Measurements from ENCODE around the gene DNMT3A. TPM values are rescaled to one million over a fixed set of nuclear protein-coding genes. Genes with fewer than 3 reads are reported as not detected.
A peak's percentile ranks its signal among the peaks of the same experiment; 100 is the strongest.

DNMT3A gene
- polyA plus RNA-seq, 2 donors = 5.0 to 7.3 TPM

DNA sequence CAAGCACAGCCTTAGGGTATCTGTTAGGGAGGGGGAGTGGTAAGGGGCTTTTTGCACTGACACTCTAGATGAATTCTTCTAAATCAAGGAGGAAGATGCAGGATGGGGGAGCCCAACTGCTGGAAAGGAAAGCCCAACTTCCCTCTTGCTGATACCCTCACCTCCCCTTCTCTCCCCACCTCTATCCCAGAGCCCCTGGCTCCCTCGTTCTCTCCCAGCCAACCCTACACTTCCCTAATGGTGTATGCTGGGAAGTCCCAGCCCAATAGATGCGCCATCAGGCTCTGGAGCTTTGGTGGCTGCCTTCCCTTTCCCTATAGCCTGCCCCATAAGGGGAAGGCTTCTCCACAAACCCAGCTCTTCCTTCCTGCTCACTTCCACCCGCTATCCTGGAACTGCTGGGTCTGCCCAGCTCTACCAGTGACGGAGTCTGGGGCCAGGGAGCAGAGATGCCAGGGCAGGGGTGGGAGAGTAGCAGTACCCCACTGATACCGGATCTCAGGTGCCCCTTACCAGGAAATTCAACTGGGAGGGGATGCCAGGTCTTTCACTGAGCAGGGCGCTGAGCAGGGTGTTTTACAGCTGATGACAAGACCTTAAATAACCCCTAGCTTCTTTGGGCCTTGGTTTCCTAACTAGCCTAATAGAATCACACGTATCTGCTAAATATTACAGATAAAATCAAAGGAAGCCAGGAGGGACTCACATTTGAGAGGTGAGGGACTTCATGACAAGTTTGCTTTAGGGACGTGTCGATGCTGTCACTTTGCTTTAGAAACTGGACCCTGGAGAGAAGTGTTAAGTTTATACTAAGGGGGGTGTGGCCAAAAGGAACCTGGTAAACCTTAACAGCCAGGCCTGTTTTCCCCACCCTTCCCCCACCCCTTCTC, 82.6 kb downstream of the DNMT3A start:
- Histone ChIP-seq H3K4me1 (ENCODE audit: control insufficient read depth in 2 of 2, insufficient read depth in 2 of 2, low read length in 1 of 2) (peaks cover 0 to 4% of the 10 kb centered on the region in 2 donors), H3K9me3 (ENCODE audit: control insufficient read depth in 2 of 2, insufficient read depth in 1 of 2, low read depth in 1 of 2, low read length in 1 of 2) (no peaks in the 10 kb centered on the region), H3K36me3 (ENCODE audit: control insufficient read depth in 2 of 2, insufficient read depth in 2 of 2, low read length in 1 of 2) (peaks cover 0 to 8% of the 10 kb centered on the region in 2 donors), H3K27me3 (ENCODE audit: control insufficient read depth in 1 of 2, insufficient read depth in 2 of 2, low read length in 2 of 2) (no peaks in the 10 kb centered on the region), H3K4me3 (ENCODE audit: low read depth in 1 of 2, low read length in 2 of 2) (no peak overlapping the region), H3K27ac (ENCODE audit: low read depth in 2 of 2, low read length in 1 of 2) (no peak overlapping the region)
- WGBS, 2 donors = 91% methylated on average over 9 of the region's 9 CpGs

DNA sequence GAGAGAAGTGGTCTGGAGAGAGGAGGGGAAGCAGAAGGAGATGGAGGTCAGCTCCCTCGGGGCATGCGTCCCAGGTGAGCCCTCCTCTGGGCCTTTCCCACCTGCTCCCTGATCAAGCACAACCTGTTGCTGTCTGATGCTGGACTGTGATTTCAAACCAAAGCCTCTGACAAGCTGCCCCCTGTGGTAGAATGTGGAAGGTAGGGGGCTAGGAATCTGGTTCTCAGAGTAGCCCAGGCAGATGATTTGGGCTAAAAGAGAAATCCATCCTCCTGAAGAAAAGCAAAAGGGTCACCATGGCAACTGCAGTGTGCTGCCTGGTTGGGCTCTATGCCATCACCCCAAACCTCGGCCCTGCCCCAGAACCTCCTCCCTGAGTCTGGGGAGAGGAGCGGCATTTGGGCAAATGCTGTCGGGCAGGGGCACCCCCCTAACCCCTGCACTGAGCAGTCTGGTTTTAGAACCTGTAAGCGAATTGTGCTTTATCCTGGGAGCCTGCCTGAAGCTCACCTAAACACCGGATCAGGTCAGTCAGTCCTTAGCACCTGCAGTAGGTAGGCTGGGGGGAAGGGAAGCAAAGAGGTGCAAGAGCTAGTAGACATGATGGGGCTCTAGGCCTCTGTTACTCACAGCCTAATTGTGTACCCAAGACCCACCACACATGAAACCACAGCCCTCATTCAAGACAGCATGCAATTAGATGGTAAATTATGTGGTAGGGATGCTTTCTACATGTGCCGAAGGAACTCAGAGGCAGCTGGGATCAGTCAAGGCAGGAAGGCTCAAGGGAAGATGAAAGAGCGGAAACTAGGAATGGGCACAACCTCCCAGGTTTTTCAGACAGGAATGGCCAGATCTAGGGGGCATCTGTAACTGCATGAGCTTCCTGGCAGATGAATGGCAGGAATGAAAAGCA, 83.5 kb downstream of the DNMT3A start:
- no peak overlapping the region for H3K27ac ChIP-seq (ENCODE audit: low read depth in 2 of 2, low read length in 1 of 2)
- no peaks in the 10 kb centered on the region for H3K4me1 ChIP-seq (ENCODE audit: control insufficient read depth in 2 of 2, insufficient read depth in 2 of 2, low read length in 1 of 2)
- H3K9me3 ChIP-seq (ENCODE audit: control insufficient read depth in 2 of 2, insufficient read depth in 1 of 2, low read depth in 1 of 2, low read length in 1 of 2) = no peaks in the 10 kb centered on the region
- WGBS, 2 donors = 80% methylated on average over 9 of the region's 9 CpGs
- H3K27me3 ChIP-seq (ENCODE audit: control insufficient read depth in 1 of 2, insufficient read depth in 2 of 2, low read length in 2 of 2) = no peaks in the 10 kb centered on the region
- H3K36me3 ChIP-seq (ENCODE audit: control insufficient read depth in 2 of 2, insufficient read depth in 2 of 2, low read length in 1 of 2) = peaks cover 0 to 8% of the 10 kb centered on the region in 2 donors
- H3K4me3 ChIP-seq (ENCODE audit: low read depth in 1 of 2, low read length in 2 of 2) = no peak overlapping the region

DNA sequence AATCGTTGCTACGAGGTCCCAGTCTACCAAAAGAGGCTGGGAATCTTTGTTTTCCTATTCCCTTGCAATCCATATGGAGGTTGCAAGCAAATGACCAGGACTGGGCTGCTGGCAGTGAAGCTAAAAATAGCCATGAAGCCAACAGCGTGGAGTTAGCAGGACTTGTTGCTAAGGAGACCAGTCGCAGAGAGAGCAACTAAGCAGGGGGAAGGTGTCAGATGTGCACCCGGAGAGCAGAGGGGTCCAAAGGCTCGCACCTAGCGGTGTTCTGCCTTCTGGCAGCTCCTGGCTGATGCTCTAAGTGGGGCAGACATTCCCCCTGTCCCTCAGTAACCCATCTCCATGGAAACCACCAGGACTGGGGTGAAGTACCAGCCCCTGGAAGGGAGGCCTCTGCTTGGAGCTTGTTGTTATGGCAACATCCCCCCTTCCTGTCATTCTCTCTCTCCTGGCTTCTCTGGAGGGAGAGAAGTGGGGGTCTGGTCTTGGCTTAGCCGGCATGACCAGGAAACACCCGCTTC, 84.6 kb downstream of the DNMT3A start:
- 63 to 69% methylated on average over 9 of the region's 9 CpGs for WGBS, 2 donors
- Histone ChIP-seq H3K9me3 (ENCODE audit: control insufficient read depth in 2 of 2, insufficient read depth in 1 of 2, low read depth in 1 of 2, low read length in 1 of 2) (no peaks in the 10 kb centered on the region), H3K4me3 (ENCODE audit: low read depth in 1 of 2, low read length in 2 of 2) (no peak overlapping the region), H3K27me3 (ENCODE audit: control insufficient read depth in 1 of 2, insufficient read depth in 2 of 2, low read length in 2 of 2) (no peaks in the 10 kb centered on the region), H3K4me1 (ENCODE audit: control insufficient read depth in 2 of 2, insufficient read depth in 2 of 2, low read length in 1 of 2) (no peaks in the 10 kb centered on the region), H3K27ac (ENCODE audit: low read depth in 2 of 2, low read length in 1 of 2) (peak overlapping the region in 1 of 2 donors; percentile 17), H3K36me3 (ENCODE audit: control insufficient read depth in 2 of 2, insufficient read depth in 2 of 2, low read length in 1 of 2) (peaks cover 0 to 8% of the 10 kb centered on the region in 2 donors)

DNA sequence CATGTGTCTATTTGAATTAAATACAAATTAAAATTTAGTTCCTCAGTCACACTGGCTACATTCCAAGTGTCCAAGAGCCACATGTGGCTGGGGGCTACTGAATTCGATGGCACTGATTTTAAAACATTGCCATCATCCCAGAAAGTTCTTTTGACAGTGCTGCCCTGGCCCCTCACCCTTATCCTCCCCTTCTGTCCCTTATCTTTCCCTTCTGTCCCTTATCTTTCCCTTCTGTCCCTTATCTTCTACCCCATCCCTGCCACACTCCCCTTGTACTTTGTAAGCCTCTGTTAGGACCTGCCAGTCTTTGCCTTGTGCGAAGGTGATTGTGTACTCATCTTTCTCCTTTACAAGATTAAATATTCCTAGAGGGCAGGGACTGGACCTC, 85.2 kb downstream of the DNMT3A start:
- 74 to 80% methylated on average over 2 of the region's 2 CpGs for WGBS, 2 donors
- peaks cover under 1 to 4% of the 10 kb centered on the region in 2 donors for H3K4me1 ChIP-seq (ENCODE audit: control insufficient read depth in 2 of 2, insufficient read depth in 2 of 2, low read length in 1 of 2)
- H3K4me3 ChIP-seq (ENCODE audit: low read depth in 1 of 2, low read length in 2 of 2) = no peak overlapping the region
- H3K36me3 ChIP-seq (ENCODE audit: control insufficient read depth in 2 of 2, insufficient read depth in 2 of 2, low read length in 1 of 2) = peaks cover 0 to 8% of the 10 kb centered on the region in 2 donors
- H3K9me3 ChIP-seq (ENCODE audit: control insufficient read depth in 2 of 2, insufficient read depth in 1 of 2, low read depth in 1 of 2, low read length in 1 of 2) = no peaks in the 10 kb centered on the region
- H3K27me3 ChIP-seq (ENCODE audit: control insufficient read depth in 1 of 2, insufficient read depth in 2 of 2, low read length in 2 of 2) = no peaks in the 10 kb centered on the region
- H3K27ac ChIP-seq (ENCODE audit: low read depth in 2 of 2, low read length in 1 of 2) = no peak overlapping the region

DNA sequence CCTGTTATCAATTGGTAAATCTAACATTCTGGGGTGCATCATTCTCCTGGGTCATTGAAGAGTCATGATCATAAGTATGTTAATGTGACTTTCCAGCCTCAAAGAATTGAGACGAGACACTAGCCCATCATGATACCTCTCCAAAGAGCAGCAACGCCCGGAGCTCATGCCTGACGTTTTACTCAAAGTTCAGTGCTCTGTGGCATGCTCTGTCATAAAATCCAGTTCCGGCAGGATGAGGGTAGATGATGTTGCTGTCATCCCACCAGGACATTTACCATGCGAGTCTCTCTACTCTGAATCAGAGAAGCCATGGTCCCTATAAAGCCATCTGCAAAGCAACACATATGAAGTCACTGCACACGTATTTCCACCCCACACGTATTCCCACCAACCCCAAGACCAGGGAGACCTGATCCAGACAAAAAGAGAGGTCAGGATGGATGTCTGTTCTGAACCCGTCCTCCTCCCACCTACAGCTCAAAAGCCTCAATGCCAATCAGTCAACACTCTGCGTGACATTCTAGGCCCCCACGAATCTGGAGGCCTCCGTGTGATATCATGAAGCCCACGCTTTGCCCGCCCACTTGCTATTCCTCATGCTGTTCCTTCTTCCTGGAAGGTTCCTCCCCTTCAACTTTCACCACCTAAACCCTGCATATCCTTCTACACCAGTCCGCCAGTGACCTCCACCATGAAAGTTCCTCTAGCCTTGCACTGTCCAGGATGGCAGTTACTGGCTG, 85.8 kb downstream of the DNMT3A start:
- Histone ChIP-seq H3K27ac (ENCODE audit: low read depth in 2 of 2, low read length in 1 of 2) (no peak overlapping the region), H3K9me3 (ENCODE audit: control insufficient read depth in 2 of 2, insufficient read depth in 1 of 2, low read depth in 1 of 2, low read length in 1 of 2) (no peaks in the 10 kb centered on the region), H3K36me3 (ENCODE audit: control insufficient read depth in 2 of 2, insufficient read depth in 2 of 2, low read length in 1 of 2) (peaks cover 0 to 8% of the 10 kb centered on the region in 2 donors), H3K4me1 (ENCODE audit: control insufficient read depth in 2 of 2, insufficient read depth in 2 of 2, low read length in 1 of 2) (peaks cover 4 to 8% of the 10 kb centered on the region in 2 donors), H3K27me3 (ENCODE audit: control insufficient read depth in 1 of 2, insufficient read depth in 2 of 2, low read length in 2 of 2) (no peaks in the 10 kb centered on the region), H3K4me3 (ENCODE audit: low read depth in 1 of 2, low read length in 2 of 2) (no peak overlapping the region)
- WGBS, 2 donors = 93% methylated on average over 15 of the region's 15 CpGs

- Histone ChIP-seq H3K4me3 (ENCODE audit: low read depth in 1 of 2, low read length in 2 of 2) (no peak overlapping the region), H3K4me1 (ENCODE audit: control insufficient read depth in 2 of 2, insufficient read depth in 2 of 2, low read length in 1 of 2) (peaks cover 4 to 8% of the 10 kb centered on the region in 2 donors), H3K27ac (ENCODE audit: low read depth in 2 of 2, low read length in 1 of 2) (no peak overlapping the region), H3K36me3 (ENCODE audit: control insufficient read depth in 2 of 2, insufficient read depth in 2 of 2, low read length in 1 of 2) (peaks cover 0 to 8% of the 10 kb centered on the region in 2 donors), H3K9me3 (ENCODE audit: control insufficient read depth in 2 of 2, insufficient read depth in 1 of 2, low read depth in 1 of 2, low read length in 1 of 2) (no peaks in the 10 kb centered on the region), H3K27me3 (ENCODE audit: control insufficient read depth in 1 of 2, insufficient read depth in 2 of 2, low read length in 2 of 2) (no peaks in the 10 kb centered on the region)
- WGBS, 2 donors = 84 to 93% methylated on average over 1 of the region's 1 CpG
Observed at GRCh38 chr2:25254961-25255360, 86.8 kb downstream of the DNMT3A start.

GRCh38 chr2:25253153-25253626, 88.5 kb downstream of the DNMT3A start:
- no peaks in the 10 kb centered on the region for H3K27me3 ChIP-seq (ENCODE audit: control insufficient read depth in 1 of 2, insufficient read depth in 2 of 2, low read length in 2 of 2)
- peaks cover 4 to 8% of the 10 kb centered on the region in 2 donors for H3K4me1 ChIP-seq (ENCODE audit: control insufficient read depth in 2 of 2, insufficient read depth in 2 of 2, low read length in 1 of 2)
- no peak overlapping the region for H3K4me3 ChIP-seq (ENCODE audit: low read depth in 1 of 2, low read length in 2 of 2)
- H3K9me3 ChIP-seq (ENCODE audit: control insufficient read depth in 2 of 2, insufficient read depth in 1 of 2, low read depth in 1 of 2, low read length in 1 of 2) = no peaks in the 10 kb centered on the region
- H3K27ac ChIP-seq (ENCODE audit: low read depth in 2 of 2, low read length in 1 of 2) = peak overlapping the region in 1 of 2 donors; percentile 29
- 77 to 85% methylated on average over 11 of the region's 11 CpGs for WGBS, 2 donors
- peaks cover 0 to 6% of the 10 kb centered on the region in 2 donors for H3K36me3 ChIP-seq (ENCODE audit: control insufficient read depth in 2 of 2, insufficient read depth in 2 of 2, low read length in 1 of 2)

DNA sequence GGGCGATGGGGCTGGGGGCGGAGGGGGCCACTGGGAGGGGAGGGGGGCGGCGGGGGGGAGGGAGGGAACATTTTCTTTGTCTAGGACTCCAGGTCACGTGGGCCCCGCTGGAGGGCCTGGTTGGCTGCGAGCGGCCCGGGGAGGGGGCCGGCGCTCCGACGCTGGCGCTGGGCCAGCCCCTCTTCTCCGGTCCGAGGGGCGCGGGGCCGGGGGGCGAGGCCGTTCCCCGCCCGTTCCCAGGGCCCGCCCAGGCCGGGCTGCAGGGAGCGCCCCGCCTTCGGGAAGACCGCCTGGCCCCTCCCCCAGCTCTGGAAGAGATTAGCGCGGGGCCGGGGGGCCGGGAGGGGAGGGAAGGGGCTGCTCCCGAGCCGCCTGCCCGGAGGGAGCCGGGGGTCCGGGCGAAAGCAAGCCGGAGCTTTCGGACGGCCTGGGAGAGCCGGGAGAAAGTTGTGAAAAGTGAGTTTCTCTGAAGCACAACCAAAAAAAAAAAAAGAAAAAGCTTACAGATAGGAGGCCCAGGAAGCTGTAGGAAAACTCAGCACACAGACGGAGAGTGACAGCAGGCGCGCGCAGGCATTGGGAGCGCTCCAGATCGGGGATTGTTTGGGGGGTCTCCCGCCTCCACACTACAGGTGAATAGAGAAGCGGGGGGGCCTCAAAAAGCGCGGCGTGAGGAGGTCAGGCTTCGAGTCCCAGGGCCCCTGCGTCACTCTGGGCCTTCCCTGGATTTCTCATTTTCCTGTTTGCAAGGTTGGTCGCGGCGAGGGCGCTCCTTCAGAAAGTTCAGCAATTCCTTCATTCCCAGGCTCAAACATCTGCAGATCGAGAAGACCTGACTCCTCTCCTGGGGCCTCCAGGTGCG, 89.2 kb downstream of the DNMT3A start:
- peak overlapping the region; percentile 72 to 73 for H3K27ac ChIP-seq (ENCODE audit: low read depth in 2 of 2, low read length in 1 of 2)
- peaks cover 0 to 7% of the 10 kb centered on the region in 2 donors for H3K36me3 ChIP-seq (ENCODE audit: control insufficient read depth in 2 of 2, insufficient read depth in 2 of 2, low read length in 1 of 2)
- 14 to 20% methylated on average over 40 to 61 of the region's 62 CpGs for WGBS, 2 donors

More for the DNA sequence above, 89.2 kb downstream of the DNMT3A start:
- peaks cover 4 to 8% of the 10 kb centered on the region in 2 donors for H3K4me1 ChIP-seq (ENCODE audit: control insufficient read depth in 2 of 2, insufficient read depth in 2 of 2, low read length in 1 of 2)
- H3K27me3 ChIP-seq (ENCODE audit: control insufficient read depth in 1 of 2, insufficient read depth in 2 of 2, low read length in 2 of 2) = no peaks in the 10 kb centered on the region
- no peaks in the 10 kb centered on the region for H3K9me3 ChIP-seq (ENCODE audit: control insufficient read depth in 2 of 2, insufficient read depth in 1 of 2, low read depth in 1 of 2, low read length in 1 of 2)
- H3K4me3 ChIP-seq (ENCODE audit: low read depth in 1 of 2, low read length in 2 of 2) = peak overlapping the region; percentile 54 to 57
